MM.1S (cell line): ENCODE results near the gene CPAMD8.

ENCODE experiments used
- DNase-seq: peaks from one replicate; pipeline ENCODE4 v3.0.0-alpha.2; 2015
- H2AFZ ChIP-seq: fragments of 300-600 bp; sonication (generic); 2 replicates; pipeline ENCODE4 v1.6.0; 2016; ENCODE audit warnings: antibody characterized with exemption, low read length
- H3F3A ChIP-seq: fragments of 300-600 bp; sonication (generic); 2 replicates; pipeline ENCODE4 v1.6.1; 2016; ENCODE audit warnings: mild to moderate bottlenecking, antibody characterized with exemption, low read length, moderate library complexity, mixed read lengths; ENCODE audit not compliant: insufficient read depth
- H3K27ac ChIP-seq: fragments of 300-600 bp; sonication (generic); 2 replicates; pipeline ENCODE4 v1.5.1; 2016; ENCODE audit warnings: mild to moderate bottlenecking, low read length
- H3K27me3 ChIP-seq: fragments of 300-600 bp; sonication (generic); replicated peaks from 2 replicates; pipeline ENCODE4 v1.6.0; 2016; ENCODE audit warnings: low read length; ENCODE audit not compliant: insufficient read depth
- H3K36me3 ChIP-seq: fragments of 300-600 bp; sonication (generic); replicated peaks from 2 replicates; pipeline ENCODE4 v1.6.1; 2016; ENCODE audit warnings: mild to moderate bottlenecking, low read length, mixed read lengths; ENCODE audit not compliant: insufficient read depth
- H3K4me1 ChIP-seq: fragments of 300-600 bp; sonication (generic); 2 replicates; pipeline ENCODE4 v1.6.1; 2016; ENCODE audit warnings: low read length, mixed read lengths
- H3K4me2 ChIP-seq: fragments of 300-600 bp; sonication (generic); 2 replicates; pipeline ENCODE4 v1.6.0; 2016; ENCODE audit warnings: low read depth, low read length
- H3K4me3 ChIP-seq: fragments of 300-600 bp; sonication (generic); 2 replicates; pipeline ENCODE4 v1.5.1; 2016; ENCODE audit warnings: low read length, mixed read lengths
- H3K79me2 ChIP-seq: fragments of 300-600 bp; sonication (generic); 2 replicates; pipeline ENCODE4 v1.6.1; 2016; ENCODE audit warnings: mixed run types, low read length, mixed read lengths
- H3K9ac ChIP-seq: fragments of 300-600 bp; sonication (generic); 2 replicates; pipeline ENCODE4 v1.6.1; 2016; ENCODE audit warnings: low read length, mixed read lengths
- H3K9me2 ChIP-seq: fragments of 300-600 bp; sonication (generic); replicated peaks from 2 replicates; pipeline ENCODE4 v1.6.1; 2016; ENCODE audit warnings: mild to moderate bottlenecking, low read length, mixed read lengths; ENCODE audit not compliant: insufficient read depth
- H3K9me3 ChIP-seq: fragments of 300-600 bp; sonication (generic); replicated peaks from 2 replicates; pipeline ENCODE4 v1.6.1; 2016; ENCODE audit warnings: mild to moderate bottlenecking, low read length, mixed read lengths; ENCODE audit not compliant: insufficient read depth
- H4K20me1 ChIP-seq: fragments of 300-600 bp; sonication (generic); 2 replicates; pipeline ENCODE4 v1.6.1; 2016; ENCODE audit warnings: mild to moderate bottlenecking, low read length, moderate library complexity, mixed read lengths; ENCODE audit not compliant: insufficient read depth
- EZH2 ChIP-seq: fragments of 300-600 bp; sonication (generic); optimal IDR thresholded peaks from 2 replicates; pipeline ENCODE3; 2017; ENCODE audit warnings: low read depth, mild to moderate bottlenecking, antibody characterized with exemption, low read length, mixed read lengths
- EZH2phosphoT487 ChIP-seq: fragments of 300-600 bp; sonication (generic); IDR thresholded peaks from 2 replicates; pipeline ENCODE4 v1.6.1; 2018; ENCODE audit warnings: antibody characterized with exemption, low read length
- TF ChIP-seq, protein P1 (sequence below): fragments of 300-600 bp; sonication (generic); IDR thresholded peaks from 2 replicates; pipeline ENCODE4 v1.5.1; 2016; ENCODE audit warnings: antibody characterized with exemption, low read length, mixed read lengths

Gene CPAMD8

DNA sequence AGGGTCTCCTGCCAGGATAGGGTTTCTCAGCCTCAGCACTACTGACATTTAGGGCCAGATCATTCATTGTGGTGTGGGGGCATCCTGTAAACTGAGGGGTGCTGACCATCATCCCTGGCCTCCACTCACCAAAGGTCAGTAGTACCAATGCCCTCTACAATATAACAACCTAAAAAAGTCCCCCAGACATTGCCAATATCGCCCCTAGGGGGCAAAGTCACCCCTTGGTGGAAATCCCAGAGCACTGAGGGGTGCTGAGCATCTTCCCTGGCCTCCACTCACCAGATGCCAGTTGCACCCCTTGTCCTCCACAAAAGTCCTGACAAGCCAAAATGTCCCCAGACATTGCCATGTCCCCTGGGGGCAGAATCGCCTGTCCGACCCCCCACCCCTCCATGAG, 21.6 kb downstream of the CPAMD8 start:
- no peaks in the 10 kb centered on the region for H3K79me2 ChIP-seq
- DNase-seq: no peak
- no peak overlapping the region for H3K4me3 ChIP-seq
- no peak overlapping the region for H3K9ac ChIP-seq
- H2AFZ ChIP-seq: no peak overlapping the region
- H3K27me3 ChIP-seq: peaks cover 73% of the 10 kb centered on the region
- no peaks in the 10 kb centered on the region for H3K4me1 ChIP-seq
- no peaks in the 10 kb centered on the region for H3F3A ChIP-seq
- no peaks in the 10 kb centered on the region for H4K20me1 ChIP-seq
- no peaks in the 10 kb centered on the region for H3K9me3 ChIP-seq
- H3K36me3 ChIP-seq: no peaks in the 10 kb centered on the region
- TF ChIP-seq EZH2 (no peak), EZH2phosphoT487 (no peak)
- TF ChIP-seq, protein P1, sequence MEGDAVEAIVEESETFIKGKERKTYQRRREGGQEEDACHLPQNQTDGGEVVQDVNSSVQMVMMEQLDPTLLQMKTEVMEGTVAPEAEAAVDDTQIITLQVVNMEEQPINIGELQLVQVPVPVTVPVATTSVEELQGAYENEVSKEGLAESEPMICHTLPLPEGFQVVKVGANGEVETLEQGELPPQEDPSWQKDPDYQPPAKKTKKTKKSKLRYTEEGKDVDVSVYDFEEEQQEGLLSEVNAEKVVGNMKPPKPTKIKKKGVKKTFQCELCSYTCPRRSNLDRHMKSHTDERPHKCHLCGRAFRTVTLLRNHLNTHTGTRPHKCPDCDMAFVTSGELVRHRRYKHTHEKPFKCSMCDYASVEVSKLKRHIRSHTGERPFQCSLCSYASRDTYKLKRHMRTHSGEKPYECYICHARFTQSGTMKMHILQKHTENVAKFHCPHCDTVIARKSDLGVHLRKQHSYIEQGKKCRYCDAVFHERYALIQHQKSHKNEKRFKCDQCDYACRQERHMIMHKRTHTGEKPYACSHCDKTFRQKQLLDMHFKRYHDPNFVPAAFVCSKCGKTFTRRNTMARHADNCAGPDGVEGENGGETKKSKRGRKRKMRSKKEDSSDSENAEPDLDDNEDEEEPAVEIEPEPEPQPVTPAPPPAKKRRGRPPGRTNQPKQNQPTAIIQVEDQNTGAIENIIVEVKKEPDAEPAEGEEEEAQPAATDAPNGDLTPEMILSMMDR: no peak
- no peak overlapping the region for H3K27ac ChIP-seq
- H3K4me2 ChIP-seq: no peak overlapping the region
- no peaks in the 10 kb centered on the region for H3K9me2 ChIP-seq

DNA sequence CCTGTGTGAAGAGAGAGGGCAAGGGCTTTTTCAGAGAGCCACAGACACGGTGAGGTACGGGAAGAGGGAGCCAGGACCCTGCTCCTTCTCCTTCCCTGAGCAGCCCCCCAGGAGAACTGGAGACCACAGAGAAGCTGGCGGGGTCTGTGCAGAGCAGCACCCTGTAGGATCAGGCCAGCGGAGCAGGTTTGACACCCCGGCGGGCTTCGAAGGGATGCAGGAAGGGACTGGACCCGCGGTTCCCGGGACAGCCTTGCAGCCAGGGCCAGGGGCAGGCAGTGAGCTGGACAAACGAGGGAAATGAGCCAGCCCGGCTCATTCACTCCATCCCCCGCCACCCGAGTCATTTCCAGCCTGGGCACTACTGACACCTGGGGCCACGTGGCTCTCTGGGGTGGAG, 22.2 kb downstream of the CPAMD8 start:
- DNase-seq: no peak
- H3K9ac ChIP-seq: no peak overlapping the region

DNA sequence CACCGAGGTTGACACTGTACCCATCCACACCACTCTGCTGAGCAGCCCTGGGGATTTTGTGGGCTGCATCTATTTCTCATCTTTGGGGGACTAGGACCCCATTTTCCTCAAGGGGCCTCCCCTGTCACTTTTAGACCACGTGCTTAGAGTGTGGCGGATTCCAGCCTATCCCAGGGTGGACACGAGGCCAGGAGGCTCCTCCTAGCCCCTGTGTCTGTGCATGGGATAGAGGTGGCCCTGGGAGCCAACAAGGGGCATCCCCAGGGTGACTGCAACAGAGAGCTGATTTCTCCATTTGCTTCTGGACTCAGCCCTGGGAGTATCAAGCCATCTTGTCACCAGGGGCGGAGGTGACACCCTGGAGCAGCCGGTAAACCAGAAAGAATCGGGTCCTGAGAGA, 24.2 kb downstream of the CPAMD8 start:
- Histone ChIP-seq H3K9ac (no peak overlapping the region), H3K9me2 (no peaks in the 10 kb centered on the region), H3K4me2 (no peak overlapping the region), H3K4me3 (no peak overlapping the region), H4K20me1 (no peaks in the 10 kb centered on the region), H3K27me3 (peaks cover 54% of the 10 kb centered on the region), H3K9me3 (no peaks in the 10 kb centered on the region), H3K4me1 (no peaks in the 10 kb centered on the region), H3K27ac (no peak overlapping the region), H3K36me3 (no peaks in the 10 kb centered on the region), H3F3A (no peaks in the 10 kb centered on the region), H3K79me2 (no peaks in the 10 kb centered on the region), H2AFZ (no peak overlapping the region)
- no peak for DNase-seq
- TF ChIP-seq EZH2 (no peak), EZH2phosphoT487 (no peak)
- TF ChIP-seq, protein P1: no peak

More for the DNA sequence above, 22.2 kb downstream of the CPAMD8 start:
- Histone ChIP-seq H3K4me1 (no peaks in the 10 kb centered on the region), H3K27me3 (peaks cover 67% of the 10 kb centered on the region), H3K4me2 (no peak overlapping the region), H3K79me2 (no peaks in the 10 kb centered on the region), H2AFZ (no peak overlapping the region), H3K36me3 (no peaks in the 10 kb centered on the region), H3F3A (no peaks in the 10 kb centered on the region), H3K9me3 (no peaks in the 10 kb centered on the region), H4K20me1 (no peaks in the 10 kb centered on the region), H3K27ac (no peak overlapping the region), H3K9me2 (no peaks in the 10 kb centered on the region), H3K4me3 (no peak overlapping the region)
- TF ChIP-seq EZH2phosphoT487: no peak
- TF ChIP-seq EZH2: no peak
- TF ChIP-seq, protein P1: no peak
